B cell (primary cell): Measurements from ENCODE around the gene CNTNAP2. TPM values are rescaled to one million over a fixed set of nuclear protein-coding genes. Genes with fewer than 3 reads are reported as not detected.

ENCODE experiments used
- ATAC-seq: fragments of 200-7000 bp; cut with Tn5 transposase; one replicate; pipeline ENCODE4 v1.10.0; 2021; ENCODE audit warnings: low read depth, mild to moderate bottlenecking, moderate number of reproducible peaks, moderate library complexity
- CTCF ChIA-PET: fragments of 350-600 bp; sonication (Branson Sonifier 250); formaldehyde crosslinking; loops from one replicate; lab custom pipeline; 2021; ENCODE audit warnings: antibody characterized with exemption, inconsistent platforms; lab: Charles Lee
- POLR2A ChIA-PET: fragments of 350-600 bp; sonication (Branson Sonifier 250); formaldehyde crosslinking; loops from one replicate; lab custom pipeline; 2021; ENCODE audit warnings: antibody characterized with exemption; lab: Charles Lee
- DNase-seq: peaks from one replicate; pipeline ENCODE4 v3.0.0; 2013
- H2AFZ ChIP-seq: 2 replicates; pipeline ENCODE4 v1.6.1; 2012; ENCODE audit warnings: mild to moderate bottlenecking, low read depth, low read length; ENCODE audit not compliant: insufficient read depth, poor library complexity, severe bottlenecking
- H3K27ac ChIP-seq, 2 donors: 1 replicate in 1 of 2; 2 replicates in 1 of 2; pipeline ENCODE4 v1.5.1; 2012 to 2013; ENCODE audit warnings: low read length in 2 of 2, mild to moderate bottlenecking in 2 of 2, moderate library complexity in 1 of 2
- H3K27me3 ChIP-seq, 4 experiments: fragments of 200-600 bp in 1 of 4; sonication (generic) in 1 of 4; replicated peaks in 1 of 4; 1 replicate in 2 of 4; 2 replicates in 2 of 4; pipeline versions ENCODE4 v1.6.1 to v1.7.0; 2013 to 2016; ENCODE audit warnings: low read length in 3 of 4, mild to moderate bottlenecking in 2 of 4, mixed read lengths in 1 of 4, moderate library complexity in 1 of 4; ENCODE audit not compliant: insufficient read depth in 4 of 4, control insufficient read depth in 3 of 4; ENCODE audit errors: control extremely low read depth in 1 of 4
- H3K36me3 ChIP-seq, 2 experiments: replicated peaks in 1 of 2; 1 replicate in 1 of 2; 2 replicates in 1 of 2; pipeline versions ENCODE4 v1.6.1 to v1.7.1; 2013; ENCODE audit warnings: low read length in 1 of 2; ENCODE audit not compliant: insufficient read depth in 2 of 2, control insufficient read depth in 1 of 2; ENCODE audit errors: control extremely low read depth in 1 of 2, extremely low read depth in 1 of 2
- H3K4me1 ChIP-seq, 2 donors: fragments of 200-600 bp in 1 of 2; sonication (generic) in 1 of 2; 1 replicate in 1 of 2; 2 replicates in 1 of 2; pipeline versions ENCODE4 v1.5.1 to v1.6.1; 2013 to 2017; ENCODE audit warnings: low read length in 2 of 2; ENCODE audit not compliant: control insufficient read depth in 2 of 2, insufficient read depth in 2 of 2
- H3K4me2 ChIP-seq: replicated peaks from 2 replicates; pipeline ENCODE3; 2012; ENCODE audit warnings: mild to moderate bottlenecking, low read depth, low read length; ENCODE audit not compliant: poor library complexity, severe bottlenecking
- H3K4me3 ChIP-seq, 5 experiments: fragments of 200-600 bp in 1 of 5; sonication (generic) in 1 of 5; 1 replicate in 3 of 5; 2 replicates in 2 of 5; pipeline versions ENCODE4 v1.5.1 to v1.7.0; 2011 to 2016; ENCODE audit warnings: low read length in 4 of 5, mild to moderate bottlenecking in 4 of 5, low read depth in 2 of 5, control low read depth in 1 of 5, moderate library complexity in 1 of 5; ENCODE audit not compliant: insufficient read depth in 1 of 5; ENCODE audit errors: control extremely low read depth in 1 of 5, extremely low read depth in 1 of 5
- H3K79me2 ChIP-seq: fragments of 200-600 bp; sonication (generic); one replicate; pipeline ENCODE4 v1.6.0; 2016; ENCODE audit warnings: low read length; ENCODE audit not compliant: control insufficient read depth, insufficient read depth
- H3K9ac ChIP-seq: fragments of 200-600 bp; sonication (generic); 2 replicates; pipeline ENCODE4 v1.6.1; 2017; ENCODE audit warnings: mild to moderate bottlenecking, low read length, moderate library complexity
- H3K9me3 ChIP-seq, 3 donors: one replicate each; pipeline versions ENCODE4 v1.6.1 to v1.7.1; 2013; ENCODE audit warnings: low read length in 2 of 3; ENCODE audit not compliant: control insufficient read depth in 2 of 3, insufficient read depth in 1 of 3; ENCODE audit errors: control extremely low read depth in 1 of 3
- H4K20me1 ChIP-seq: 2 replicates; pipeline ENCODE4 v1.6.0; 2012; ENCODE audit warnings: mild to moderate bottlenecking, low read length; ENCODE audit not compliant: insufficient read depth, control insufficient read depth, poor library complexity, severe bottlenecking
- H3K27ac Mint-ChIP-seq: one replicate; pipeline ENCODE4 v1.8.0; 2021; ENCODE audit warnings: mixed read lengths
- H3K27me3 Mint-ChIP-seq: one replicate; pipeline ENCODE4 v1.8.0; 2021; ENCODE audit warnings: mixed read lengths
- H3K4me1 Mint-ChIP-seq: one replicate; pipeline ENCODE4 v1.8.0; 2021; ENCODE audit warnings: mixed read lengths
- H3K4me3 Mint-ChIP-seq: one replicate; pipeline ENCODE4 v1.8.0; 2021; ENCODE audit warnings: mixed read lengths
- H3K9me3 Mint-ChIP-seq: one replicate; pipeline ENCODE4 v1.8.0; 2022; ENCODE audit warnings: mixed read lengths; ENCODE audit not compliant: insufficient read depth
- CTCF ChIP-seq: fragments of 200-600 bp; IDR thresholded peaks from one replicate; pipeline ENCODE4 v1.8.0; 2022; ENCODE audit warnings: antibody characterized with exemption, mild to moderate bottlenecking
- EZH2 ChIP-seq: IDR thresholded peaks from 2 replicates; pipeline ENCODE4 v1.6.1; 2012; ENCODE audit warnings: borderline replicate concordance, low read depth, mild to moderate bottlenecking, moderate library complexity, low read length; ENCODE audit not compliant: insufficient read depth, poor library complexity, severe bottlenecking
- WGBS: methylation state at CpG from one replicate; pipeline ENCODE4 v1.1.5; 2013; ENCODE audit warnings: missing lambda C conversion rate; ENCODE audit not compliant: insufficient coverage; 5-methylcytosine and 5-hydroxymethylcytosine counted together
- intact Hi-C: fragments of 100-400 bp; cut with micrococcal nuclease; formaldehyde crosslinking; loops from one replicate; pipeline ENCODE4 v1.10.0; 2022
- polyA plus RNA-seq: library from polyadenylated mRNA; depleted of rRNA; stranded (reverse); fragments of >200 nt; gene quantifications from 2 replicates; pipeline ENCODE4 v1.2.3, GENCODE V29; 2012
- total RNA-seq, 2 donors: library from RNA; stranded (reverse); fragments of 120-200 nt in 1 of 2; gene quantifications; 1 replicate in 1 of 2; 2 replicates in 1 of 2; pipeline versions ENCODE4 v1.2.3 to v1.2.4, GENCODE V29; 2013 to 2022

CNTNAP2 gene
- total and polyA plus RNA-seq, 2 donors (not counting 1 experiment from before 2014, with no cell fraction given) = 7.4 to 16.6 TPM

GRCh38 chr7:148436571-148436970 lies 2320.0 kb downstream of the CNTNAP2 start:
- Mint-ChIP-seq H3K9me3 (no peaks in the 10 kb centered on the region), H3K27me3 (no peaks in the 10 kb centered on the region), H3K27ac (peak overlapping the region; percentile 90), H3K4me3 (peak overlapping the region; percentile 81), H3K4me1 (peaks cover 56% of the 10 kb centered on the region)
- Histone ChIP-seq H3K36me3 (peaks cover 0 to 3% of the 10 kb centered on the region in 2 experiments), H3K27me3 (no peaks in the 10 kb centered on the region), H4K20me1 (no peaks in the 10 kb centered on the region), H3K79me2 (no peaks in the 10 kb centered on the region), H3K9me3 (no peaks in the 10 kb centered on the region), H3K4me2 (peak overlapping the region; percentile 68), H3K4me1 (peaks cover 27 to 60% of the 10 kb centered on the region in 2 donors), H2AFZ (peak overlapping the region; percentile 61), H3K27ac (peak overlapping the region; percentile 36 to 38), H3K9ac (peak overlapping the region; percentile 68), H3K4me3 (peak overlapping the region in 4 of 5 experiments; percentile 29 to 66 (median 46))
- ChIA-PET CTCF (interaction anchor here (1.3 kb wide), 1 partner anchor 172 kb away, joined by 6 read pairs; no protein-coding TSS in a partner anchor), POLR2A (no interaction called here)
- WGBS = 59% methylated on average over 4 of the region's 7 CpGs
- DNase-seq (peak; percentile 32), ATAC-seq (peak; percentile 54)
- TF ChIP-seq CTCF = no peak
- TF ChIP-seq EZH2 = no peak
- intact Hi-C loops = no loop called here

GRCh38 chr7:148437043-148437442 lies 2320.4 kb downstream of the CNTNAP2 start:
- WGBS = 100% methylated on average over 2 of the region's 4 CpGs
- POLR2A ChIA-PET = no interaction called here
- H3K27me3 Mint-ChIP-seq = no peaks in the 10 kb centered on the region
- no peak for ATAC-seq
- CTCF ChIA-PET = interaction anchor here (1.3 kb wide), 1 partner anchor 172 kb away, joined by 6 read pairs; no protein-coding TSS in a partner anchor
- peak overlapping the region in 2 of 5 experiments; percentile 61 to 66 for H3K4me3 ChIP-seq
- H3K27ac Mint-ChIP-seq = peak overlapping the region; percentile 90
- H3K9me3 ChIP-seq = no peaks in the 10 kb centered on the region
- TF ChIP-seq EZH2 (no peak), CTCF (no peak)
- H3K27ac ChIP-seq = peak overlapping the region; percentile 36 to 38
- H3K4me3 Mint-ChIP-seq = peak overlapping the region; percentile 81
- peaks cover 0 to 3% of the 10 kb centered on the region in 2 experiments for H3K36me3 ChIP-seq
- H3K9ac ChIP-seq = peak overlapping the region; percentile 68
- peaks cover 27 to 58% of the 10 kb centered on the region in 2 donors for H3K4me1 ChIP-seq
- H3K79me2 ChIP-seq = no peaks in the 10 kb centered on the region
- peak overlapping the region; percentile 61 for H2AFZ ChIP-seq
- intact Hi-C loops = no loop called here
- DNase-seq = no peak
- H3K4me2 ChIP-seq = peak overlapping the region; percentile 68
- H3K9me3 Mint-ChIP-seq = no peaks in the 10 kb centered on the region
- no peaks in the 10 kb centered on the region for H3K27me3 ChIP-seq
- no peaks in the 10 kb centered on the region for H4K20me1 ChIP-seq
- H3K4me1 Mint-ChIP-seq = peaks cover 52% of the 10 kb centered on the region
